Measurements from ENCODE around the gene HIVEP2. TPM values are rescaled to one million over a fixed set of nuclear protein-coding genes. Genes with fewer than 3 reads are reported as not detected.

HIVEP2 gene
- total RNA-seq, 1 experiment from 2014 or later: 4.2 TPM

GRCh38 chr6:142823256-142823902 is 121.6 kb downstream of the HIVEP2 start:
- no peak for DNase-seq
- Histone ChIP-seq H2AFZ (ENCODE audit: low read length) (no peak overlapping the region), H2BK5ac (ENCODE audit: insufficient read length, low read length) (no peak overlapping the region), H3K27me3 (ENCODE audit: insufficient read depth, low read length) (no peaks in the 10 kb centered on the region), H2BK120ac (ENCODE audit: low read depth, low read length, poor library complexity, severe bottlenecking) (no peak overlapping the region), H3K9me3 (ENCODE audit: control insufficient read depth, low read depth, low read length) (no peaks in the 10 kb centered on the region), H2BK12ac (ENCODE audit: insufficient read length, low read depth, low read length) (no peak overlapping the region), H3K14ac (ENCODE audit: insufficient read depth, low read length) (no peak overlapping the region), H3K79me1 (ENCODE audit: insufficient read depth, low read depth, low read length, poor library complexity, severe bottlenecking) (no peaks in the 10 kb centered on the region), H4K91ac (ENCODE audit: insufficient read length, low read depth, low read length) (no peak overlapping the region), H3K79me2 (ENCODE audit: insufficient read depth, low read length) (no peaks in the 10 kb centered on the region), H4K5ac (ENCODE audit: insufficient read length, low read depth, low read length) (no peak overlapping the region), H3T11ph (ENCODE audit: low read length) (no peak overlapping the region), H3K56ac (ENCODE audit: insufficient read length, low read depth, low read length) (no peak overlapping the region), H3K4me1 (ENCODE audit: insufficient read depth, low read length) (0 out of 2 replicates have a peak, but pooled peaks cover 4% of the 10 kb centered on the region), H2AK5ac (ENCODE audit: insufficient read length, low read length) (no peak overlapping the region), H4K20me1 (ENCODE audit: control insufficient read depth, insufficient read depth, insufficient read length) (no peaks in the 10 kb centered on the region), H2BK20ac (ENCODE audit: low read depth, low read length, poor library complexity, severe bottlenecking) (no peak overlapping the region), H3K27ac (ENCODE audit: insufficient read length, low read depth, low read length) (no peak overlapping the region), H3K4me2 (ENCODE audit: insufficient read depth, insufficient read length, low read length) (no peak overlapping the region), H3K23ac (ENCODE audit: insufficient read length, low read depth, low read length) (no peak overlapping the region), H3K9ac (ENCODE audit: extremely low read depth, insufficient read length, low read length) (no peak overlapping the region), H3K4ac (ENCODE audit: low read depth, low read length) (no peak overlapping the region), H3K23me2 (ENCODE audit: insufficient read length, low read depth, low read length, poor library complexity, severe bottlenecking) (no peaks in the 10 kb centered on the region), H4K8ac (replicated peaks; ENCODE audit: insufficient read length, low read depth, low read length) (no peak overlapping the region), H3K18ac (ENCODE audit: insufficient read length, low read depth, low read length) (no peak overlapping the region), H2BK15ac (ENCODE audit: low read depth, low read length) (no peak overlapping the region)
- H3K9me3 Mint-ChIP-seq: no peaks in the 10 kb centered on the region; a peak in 1 of 5 replicates
- H3K27ac Mint-ChIP-seq: peak overlapping the region in 2 of 3 experiments; percentile 74 to 83; a peak in 4 of 7 replicates
- TF ChIP-seq CTCF (conservative IDR thresholded peaks at IDR 0.05): peak; percentile 21; the same call in 1 of the 3 replicates
- H3K4me3 Mint-ChIP-seq: no peak overlapping the region
- H3K4me1 Mint-ChIP-seq: peaks cover 15 to 20% of the 10 kb centered on the region in 2 experiments
- no CpG with 5 or more reads among the region's 10 CpGs for WGBS (ENCODE audit: extremely low coverage, insufficient read length, low lambda C conversion rate)
- no peaks in the 10 kb centered on the region for H3K36me3 Mint-ChIP-seq (ENCODE audit: insufficient read depth in 1 of 3, low read depth in 3 of 3)
- H3K27me3 Mint-ChIP-seq (ENCODE audit: low read depth): no peaks in the 10 kb centered on the region
